Activated T-cell treated with anti-CD3 and anti-CD28 coated beads, Interleukin-2, amount 50 U/mL, for 4 hours (primary cell): Measurements from ENCODE around the gene OSBPL8. TPM values are rescaled to one million over a fixed set of nuclear protein-coding genes. Genes with fewer than 3 reads are reported as not detected.

Experiments
- ATAC-seq, 2 donors: fragments of 200-7000 bp; cut with Tn5 transposase; one replicate each; pipeline ENCODE4 v1.10.0; 2021
- DNase-seq: peaks from one replicate; pipeline ENCODE4 v3.0.0-alpha.2; 2020
- H3K27me3 Mint-ChIP-seq: one replicate; pipeline ENCODE4 v1.8.0; 2021; ENCODE audit warnings: low read depth, mixed read lengths
- H3K36me3 Mint-ChIP-seq: one replicate; pipeline ENCODE4 v1.8.0; 2022; ENCODE audit warnings: mixed read lengths; ENCODE audit not compliant: insufficient read depth
- H3K4me1 Mint-ChIP-seq: one replicate; pipeline ENCODE4 v1.8.0; 2021; ENCODE audit warnings: low read depth, mixed read lengths
- H3K4me3 Mint-ChIP-seq: one replicate; pipeline ENCODE4 v1.8.0; 2021; ENCODE audit warnings: mild to moderate bottlenecking, moderate library complexity, mixed read lengths
- H3K9me3 Mint-ChIP-seq: one replicate; pipeline ENCODE4 v1.8.0; 2021; ENCODE audit warnings: mixed read lengths
- total RNA-seq, 3 donors: library from RNA; stranded (reverse); gene quantifications; one replicate each; pipeline ENCODE4 v1.2.1, GENCODE V29; 2021

Gene OSBPL8
- 10 to 100 TPM; 81.3 to 91.9 (median 87.3) TPM for total RNA-seq

GRCh38 chr12:76559400-76560085 lies at the start of gene OSBPL8:
Gene OSBPL8 (minus strand): TSS chr12:76559771. CDS start chr12:76487551, 72,220 bp downstream.
- Mint-ChIP-seq H3K9me3 (no peaks in the 10 kb centered on the region), H3K27me3 (no peaks in the 10 kb centered on the region), H3K4me3 (peak within 1 kb of the TSS; percentile 93), H3K36me3 (peaks cover 12% of the 10 kb centered on the region), H3K4me1 (peaks cover 35% of the 10 kb centered on the region)
- ATAC-seq, result peak; percentile 76 to 78
- peak; percentile 96 for DNase-seq

- peaks cover 2% of the 10 kb centered on the region for H3K27me3 Mint-ChIP-seq
- no peak for DNase-seq
- H3K4me3 Mint-ChIP-seq, result no peak overlapping the region
- no peaks in the 10 kb centered on the region for H3K4me1 Mint-ChIP-seq
- H3K36me3 Mint-ChIP-seq, result no peaks in the 10 kb centered on the region
- no peak for ATAC-seq
- H3K9me3 Mint-ChIP-seq, result no peaks in the 10 kb centered on the region
Measured at GRCh38 chr12:76608070-76608469, 48.5 kb upstream of the OSBPL8 start.

DNA sequence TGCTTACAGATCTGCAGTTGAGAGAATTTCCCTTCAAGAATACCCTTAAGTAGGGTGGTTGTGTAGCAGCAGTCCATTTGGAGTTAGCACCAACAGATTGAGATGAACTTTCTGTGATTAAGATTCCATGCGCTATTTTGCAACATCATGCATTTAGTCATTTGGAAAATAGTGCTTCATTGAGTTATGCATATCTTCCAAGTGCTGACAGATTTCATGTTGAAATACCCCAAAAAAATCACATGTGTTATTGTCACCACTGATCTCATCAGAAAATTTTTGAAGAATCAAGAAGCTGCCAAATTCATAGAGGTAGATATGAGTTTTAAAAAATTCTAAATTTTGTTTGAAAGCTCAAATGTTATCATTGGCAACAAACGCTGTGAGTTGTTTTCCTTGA lies 35.5 kb upstream of the OSBPL8 start:
- H3K4me3 Mint-ChIP-seq, result no peak overlapping the region
- H3K27me3 Mint-ChIP-seq, result no peaks in the 10 kb centered on the region
- no peaks in the 10 kb centered on the region for H3K36me3 Mint-ChIP-seq
- DNase-seq (no peak), ATAC-seq (no peak)
- H3K4me1 Mint-ChIP-seq, result no peaks in the 10 kb centered on the region
- no peaks in the 10 kb centered on the region for H3K9me3 Mint-ChIP-seq

GRCh38 chr12:76591476-76591875 lies 31.9 kb upstream of the OSBPL8 start:
- Mint-ChIP-seq H3K4me3 (no peak overlapping the region), H3K9me3 (no peaks in the 10 kb centered on the region), H3K4me1 (no peaks in the 10 kb centered on the region), H3K36me3 (no peaks in the 10 kb centered on the region), H3K27me3 (no peaks in the 10 kb centered on the region)
- DNase-seq (no peak), ATAC-seq (no peak)

DNA sequence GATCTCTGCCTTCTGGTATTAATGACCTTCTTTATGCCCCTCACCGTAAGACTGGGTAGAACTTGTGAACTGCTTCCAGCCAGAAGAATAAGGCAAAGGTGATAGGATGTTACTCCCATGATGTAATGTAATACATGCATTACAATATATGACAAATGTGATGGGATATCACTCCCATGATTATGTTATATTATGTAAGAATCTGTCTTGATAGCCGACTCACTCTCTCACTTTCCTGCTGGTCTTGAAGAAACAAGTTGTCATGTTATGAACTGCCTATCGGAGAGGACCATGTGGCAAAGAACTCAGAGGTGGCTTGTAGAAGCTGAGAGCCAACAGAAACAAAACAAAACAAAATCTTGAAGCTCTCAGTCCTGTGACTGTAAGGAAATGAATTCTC lies 30.6 kb upstream of the OSBPL8 start:
- ATAC-seq (no peak), DNase-seq (no peak)
- Mint-ChIP-seq H3K4me3 (no peak overlapping the region), H3K27me3 (no peaks in the 10 kb centered on the region), H3K36me3 (no peaks in the 10 kb centered on the region), H3K9me3 (no peaks in the 10 kb centered on the region), H3K4me1 (no peaks in the 10 kb centered on the region)

DNA sequence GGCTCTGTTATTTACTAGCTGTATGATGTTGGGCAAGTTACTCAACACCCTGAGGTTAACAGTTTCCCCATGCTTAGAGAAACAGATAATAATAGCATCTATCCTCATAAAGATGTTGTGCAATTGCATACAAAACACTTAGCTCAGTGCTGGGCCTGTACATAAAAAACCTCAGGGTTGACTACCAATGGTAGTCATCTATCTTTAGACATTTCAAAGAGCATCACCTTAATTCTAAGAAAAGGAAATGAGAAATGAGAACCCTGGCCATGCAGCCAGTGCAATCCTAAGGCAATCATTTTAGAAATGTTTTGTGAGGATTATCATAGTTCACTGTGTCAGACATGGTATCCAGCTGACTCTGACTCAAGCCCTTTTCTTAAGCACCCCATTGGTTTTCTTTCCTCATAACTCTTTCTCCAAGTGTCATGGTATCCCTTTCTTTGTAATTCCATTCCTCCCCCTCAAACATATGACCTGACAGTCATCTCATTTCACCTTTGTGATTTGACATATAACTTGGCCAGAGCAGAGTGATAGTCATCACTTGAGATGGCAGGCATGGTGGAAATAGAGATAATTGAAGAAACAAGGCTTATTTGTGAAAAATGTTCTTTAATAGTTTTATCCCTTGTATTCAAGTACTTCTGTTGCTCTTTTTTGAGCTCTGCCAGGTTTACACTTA lies 29.5 kb upstream of the OSBPL8 start:
- ATAC-seq (peak in 1 of 2 donors; percentile 54), DNase-seq (no peak)
- Mint-ChIP-seq H3K36me3 (no peaks in the 10 kb centered on the region), H3K27me3 (no peaks in the 10 kb centered on the region), H3K9me3 (no peaks in the 10 kb centered on the region), H3K4me3 (no peak overlapping the region), H3K4me1 (no peaks in the 10 kb centered on the region)

DNA sequence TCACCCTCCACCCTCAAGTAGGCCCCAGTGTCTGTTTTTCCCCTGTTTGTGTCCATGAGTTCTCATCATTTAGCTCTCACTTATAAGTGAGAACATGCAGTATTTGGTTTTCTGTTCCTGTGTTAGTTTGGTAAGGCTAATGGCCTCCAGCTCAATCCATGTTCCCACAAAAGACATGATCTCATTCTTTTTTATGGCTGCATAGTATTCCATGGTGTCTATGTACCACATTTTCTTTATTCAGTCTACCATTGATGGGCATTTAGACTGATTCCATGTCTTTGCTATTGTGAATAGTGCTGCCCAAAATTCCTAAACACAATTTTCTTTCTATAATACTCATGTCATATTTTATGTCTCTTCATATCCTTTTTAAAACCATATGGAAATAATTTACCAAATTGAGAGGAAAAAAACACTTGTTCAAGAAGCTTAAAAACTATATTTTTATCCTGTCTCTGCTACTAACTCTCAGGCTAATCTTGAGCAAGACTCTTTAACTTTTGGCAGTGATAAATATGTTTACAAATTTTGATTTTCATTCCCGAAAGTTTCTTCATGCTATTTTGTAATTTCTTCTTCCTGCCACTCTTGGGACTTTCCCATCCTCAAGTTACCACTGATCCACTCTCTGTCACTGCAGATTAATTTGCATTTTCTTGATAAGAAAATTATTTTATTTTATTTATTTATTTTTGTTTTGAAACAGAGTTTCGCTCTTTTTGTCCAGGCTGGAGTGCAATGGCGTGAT lies 28.0 kb upstream of the OSBPL8 start:
- Mint-ChIP-seq H3K27me3 (no peaks in the 10 kb centered on the region), H3K4me3 (no peak overlapping the region), H3K4me1 (no peaks in the 10 kb centered on the region), H3K9me3 (no peaks in the 10 kb centered on the region), H3K36me3 (no peaks in the 10 kb centered on the region)
- ATAC-seq (no peak), DNase-seq (no peak)

GRCh38 chr12:76586764-76587395 lies 27.3 kb upstream of the OSBPL8 start:
- no peaks in the 10 kb centered on the region for H3K36me3 Mint-ChIP-seq
- no peaks in the 10 kb centered on the region for H3K27me3 Mint-ChIP-seq
- H3K9me3 Mint-ChIP-seq, result no peaks in the 10 kb centered on the region
- DNase-seq (peak; percentile 18), ATAC-seq (no peak)
- H3K4me1 Mint-ChIP-seq, result no peaks in the 10 kb centered on the region
- H3K4me3 Mint-ChIP-seq, result no peak overlapping the region

DNA sequence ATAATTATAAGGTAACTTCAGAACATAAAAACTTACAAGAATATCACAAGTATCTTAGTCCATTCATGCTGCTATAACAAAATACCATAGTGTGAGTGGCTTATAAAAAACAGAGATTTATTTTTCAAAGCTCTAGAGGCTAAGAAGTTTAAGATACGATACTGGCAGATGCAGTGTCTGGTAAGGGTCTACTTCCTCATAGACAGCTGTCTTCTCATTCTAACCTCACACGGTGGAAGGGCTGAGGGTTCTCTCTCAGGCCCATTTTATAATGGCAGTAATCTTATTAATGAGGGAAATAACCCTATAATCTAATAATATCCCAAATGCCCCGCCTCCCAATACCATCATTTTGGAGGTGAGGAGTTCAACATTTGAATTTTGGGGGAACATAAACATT lies 23.7 kb upstream of the OSBPL8 start:
- H3K4me1 Mint-ChIP-seq, result no peaks in the 10 kb centered on the region
- no peak overlapping the region for H3K4me3 Mint-ChIP-seq
- H3K27me3 Mint-ChIP-seq, result no peaks in the 10 kb centered on the region
- no peak for ATAC-seq
- no peaks in the 10 kb centered on the region for H3K9me3 Mint-ChIP-seq
- no peak for DNase-seq
- no peaks in the 10 kb centered on the region for H3K36me3 Mint-ChIP-seq

- DNase-seq (no peak), ATAC-seq (no peak)
- Mint-ChIP-seq H3K9me3 (peaks cover 4% of the 10 kb centered on the region), H3K27me3 (no peaks in the 10 kb centered on the region), H3K4me1 (peaks cover 7% of the 10 kb centered on the region), H3K36me3 (no peaks in the 10 kb centered on the region), H3K4me3 (no peak overlapping the region)
Measured at GRCh38 chr12:76573840-76574373, 14.3 kb upstream of the OSBPL8 start.

DNA sequence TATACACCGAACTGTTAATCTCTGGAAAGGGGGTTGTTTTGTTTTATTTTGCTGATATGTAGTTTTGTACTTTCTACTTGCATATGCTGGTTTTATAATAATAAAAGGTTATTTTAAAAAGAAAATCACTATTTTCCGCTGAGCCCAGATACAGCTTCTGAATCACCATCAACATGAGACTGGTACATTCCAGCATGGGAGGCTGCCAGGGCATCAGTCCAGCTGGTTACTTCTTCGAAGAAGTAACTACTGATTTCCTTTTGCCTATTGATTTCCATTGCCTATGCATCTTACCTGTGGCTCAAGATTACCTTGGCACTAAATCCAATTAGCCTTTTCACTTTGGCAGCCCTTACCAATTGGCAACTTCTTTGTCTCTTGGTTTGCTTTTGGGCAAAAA lies 11.7 kb upstream of the OSBPL8 start:
- Mint-ChIP-seq H3K27me3 (no peaks in the 10 kb centered on the region), H3K4me3 (no peak overlapping the region), H3K9me3 (peaks cover 4% of the 10 kb centered on the region), H3K36me3 (no peaks in the 10 kb centered on the region), H3K4me1 (peaks cover 7% of the 10 kb centered on the region)
- no peak for ATAC-seq
- no peak for DNase-seq

DNA sequence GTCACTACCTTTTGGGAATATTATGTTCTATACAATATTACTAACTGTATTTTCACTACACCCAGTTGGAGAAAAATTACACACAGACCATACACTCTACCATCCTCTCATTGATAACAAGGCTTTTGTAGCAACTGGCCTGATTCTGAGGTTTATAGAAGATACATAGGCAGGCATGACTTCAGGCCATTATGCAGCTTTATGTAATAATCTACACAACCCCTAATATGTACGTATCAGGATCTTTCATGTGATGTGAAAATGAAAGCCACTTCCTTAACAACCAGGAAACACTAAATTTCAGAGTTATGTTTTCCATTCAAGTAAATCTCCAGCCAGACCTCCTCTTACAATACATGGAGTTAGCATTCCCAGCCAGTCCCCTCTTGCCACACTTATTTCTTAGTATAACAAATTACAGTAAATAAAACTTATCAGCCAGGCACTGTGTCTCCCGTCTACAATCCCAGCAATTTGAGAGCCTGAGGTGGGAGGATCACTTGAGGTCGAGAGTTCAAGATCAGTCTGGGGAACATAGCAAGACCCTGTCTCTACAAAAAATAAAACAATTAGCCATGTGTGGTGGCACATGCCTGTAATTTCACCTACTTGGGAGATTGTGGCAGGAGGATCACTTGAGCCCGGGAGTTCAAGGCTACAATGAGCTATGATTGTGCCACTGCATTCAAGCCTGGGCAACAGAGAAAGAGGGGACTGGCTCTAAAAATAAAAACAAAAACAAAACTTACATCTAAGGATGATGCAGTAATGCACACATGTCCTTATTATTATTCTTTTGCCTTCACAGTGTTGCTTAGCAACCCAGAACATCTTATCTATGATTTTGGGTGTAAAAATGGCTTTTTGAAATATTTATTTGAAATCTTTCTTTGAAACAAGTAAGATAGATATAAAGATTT lies 10.4 kb upstream of the OSBPL8 start:
- Mint-ChIP-seq H3K4me3 (no peak overlapping the region), H3K27me3 (no peaks in the 10 kb centered on the region), H3K36me3 (no peaks in the 10 kb centered on the region), H3K9me3 (peaks cover 4% of the 10 kb centered on the region), H3K4me1 (peaks cover 7% of the 10 kb centered on the region)
- ATAC-seq (no peak), DNase-seq (no peak)

DNA sequence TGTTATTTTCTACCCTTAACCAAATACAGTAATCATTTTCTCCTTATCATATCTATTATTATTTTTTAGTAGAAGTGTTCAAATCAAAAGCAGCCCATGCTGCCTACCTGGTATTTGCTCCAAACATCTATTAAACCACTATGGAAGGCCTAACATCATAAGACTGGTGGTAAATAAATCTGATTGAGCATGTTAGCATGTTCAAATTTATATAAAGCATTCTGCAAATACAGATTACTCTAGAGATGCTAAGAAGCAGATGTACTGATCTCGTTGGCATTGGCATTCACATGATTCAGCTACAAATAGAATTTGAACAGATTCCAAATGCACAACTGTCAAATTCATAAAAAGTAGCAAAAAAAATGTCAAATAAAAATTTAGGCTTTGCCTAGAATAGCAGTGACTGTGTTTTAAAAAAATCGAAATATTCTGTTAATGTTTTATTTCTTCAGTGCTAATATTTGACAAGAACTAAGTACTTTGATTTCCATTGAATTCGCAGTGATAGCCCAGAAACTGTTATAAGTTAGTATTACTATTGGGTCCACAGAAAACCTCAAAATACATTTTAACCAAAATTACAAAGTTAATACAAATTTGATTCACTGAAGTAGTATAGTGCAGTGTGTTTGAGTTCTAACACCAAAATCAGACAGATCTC lies 9.4 kb upstream of the OSBPL8 start:
- no peaks in the 10 kb centered on the region for H3K27me3 Mint-ChIP-seq
- no peak for ATAC-seq

More for the DNA sequence above, 9.4 kb upstream of the OSBPL8 start:
- H3K4me1 Mint-ChIP-seq, result peaks cover 7% of the 10 kb centered on the region
- H3K4me3 Mint-ChIP-seq, result no peak overlapping the region
- H3K9me3 Mint-ChIP-seq, result peaks cover 1% of the 10 kb centered on the region
- DNase-seq, result no peak
- no peaks in the 10 kb centered on the region for H3K36me3 Mint-ChIP-seq
